GM12875 (cell line): ENCODE data around the gene PNMA3.
"Not testable (repeated sequence)": the region's sequence is repeated elsewhere in the genome, so short reads cannot be mapped to it uniquely, and the experiment has no call there.

Source experiments
- H3K4me3 ChIP-seq: one replicate; pipeline ENCODE4 v1.5.1; 2011; ENCODE audit warnings: low read depth, low read length, control low read depth
- CTCF ChIP-seq: IDR thresholded peaks from 2 replicates; pipeline ENCODE4 v1.5.1; 2011; ENCODE audit warnings: low read depth, mild to moderate bottlenecking, control low read depth, inconsistent platforms, low read length, moderate library complexity, borderline replicate concordance; ENCODE audit not compliant: insufficient read depth

PNMA3 gene

DNA sequence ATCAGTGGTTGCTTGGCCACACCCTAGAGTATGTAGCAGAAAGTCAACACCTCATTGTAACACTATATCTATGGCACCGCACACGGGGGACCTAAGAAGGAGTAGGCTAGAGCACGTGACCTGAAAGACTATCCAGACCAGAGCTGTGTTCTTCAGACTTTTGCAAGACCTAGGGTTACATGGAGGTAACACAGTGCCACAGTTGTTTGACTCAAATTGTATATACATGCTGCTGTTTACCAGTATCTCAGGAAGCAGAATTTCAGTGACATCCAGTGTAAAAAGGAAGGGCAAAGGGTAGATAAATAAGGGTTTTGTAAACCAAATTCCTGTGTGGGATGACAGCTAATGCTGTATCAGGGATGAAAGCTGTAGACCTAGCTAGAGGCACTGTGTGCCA is 46.1 kb downstream of the PNMA3 start:
- no peak overlapping the region for H3K4me3 ChIP-seq
- TF ChIP-seq CTCF: no peak

GRCh38 chrX:153104959-153105358 is 48.7 kb downstream of the PNMA3 start:
- not testable (repeated sequence) for H3K4me3 ChIP-seq

DNA sequence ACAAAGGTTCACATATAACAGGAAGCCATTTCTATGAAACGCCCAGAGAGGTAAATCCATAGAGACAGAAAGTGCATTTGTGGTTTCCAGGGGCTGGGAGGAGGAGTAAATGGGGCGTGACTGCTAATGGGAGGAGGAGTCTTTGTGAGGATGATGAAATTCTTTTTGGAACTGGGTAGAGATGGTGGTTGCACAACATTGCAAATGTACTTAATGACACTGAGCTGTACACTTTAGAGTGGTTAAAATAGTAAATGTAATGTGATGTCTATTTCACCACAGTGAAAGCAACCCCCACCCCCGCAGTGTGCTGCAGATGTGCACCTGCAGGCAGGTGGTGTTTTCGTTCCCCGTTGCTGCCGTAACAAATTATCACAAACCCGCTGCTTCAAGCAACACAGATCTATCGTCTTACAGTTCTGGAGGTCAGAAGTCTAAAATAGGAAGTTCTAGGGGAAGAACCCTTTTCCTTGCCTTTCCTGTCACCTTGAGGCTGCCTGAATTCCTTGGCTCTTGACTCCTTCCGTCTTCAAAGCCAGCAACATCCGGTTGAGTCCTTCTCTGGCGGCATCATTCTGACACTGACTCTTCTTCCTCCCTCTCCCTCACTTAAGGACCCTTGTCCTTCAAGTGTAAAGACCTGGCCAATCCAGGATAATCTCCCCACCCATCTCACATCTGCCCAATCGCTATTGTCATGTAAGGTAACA is 50.0 kb downstream of the PNMA3 start:
- H3K4me3 ChIP-seq: not testable (repeated sequence)
